Suprapubic skin (tissue), 4 donors: ENCODE data around the gene AKAP13. TPM values are rescaled to one million over a fixed set of nuclear protein-coding genes. Genes with fewer than 3 reads are reported as not detected.
"Not testable (repeated sequence)": the region's sequence is repeated elsewhere in the genome, so short reads cannot be mapped to it uniquely, and the experiment has no call there.

Experiments used
- DNase-seq, 2 donors: peaks; one replicate each; pipeline ENCODE4 v3.0.0-alpha.2; 2019; ENCODE audit warnings: low spot score in 2 of 2
- H3K27ac ChIP-seq: fragments of 200-600 bp; sonication (generic); one replicate; pipeline ENCODE4 v1.5.1; 2019
- H3K27me3 ChIP-seq: fragments of 200-600 bp; sonication (generic); one replicate; pipeline ENCODE4 v1.5.1; 2019
- H3K36me3 ChIP-seq: fragments of 200-600 bp; sonication (generic); one replicate; pipeline ENCODE4 v1.5.1; 2019
- H3K4me1 ChIP-seq: fragments of 200-600 bp; sonication (generic); one replicate; pipeline ENCODE4 v1.5.1; 2019
- H3K4me3 ChIP-seq: fragments of 200-600 bp; sonication (generic); one replicate; pipeline ENCODE4 v1.5.1; 2019; ENCODE audit warnings: mild to moderate bottlenecking
- H3K9me3 ChIP-seq: fragments of 200-600 bp; sonication (generic); one replicate; pipeline ENCODE4 v1.5.1; 2019
- CTCF ChIP-seq, 2 donors: fragments of 200-600 bp in 1 of 2; fragments of 450-650 bp in 1 of 2; sonication (generic) in 1 of 2; IDR thresholded peaks; one replicate each; pipeline ENCODE4 v1.5.1; 2016 to 2019; ENCODE audit warnings: antibody characterized with exemption in 2 of 2, mild to moderate bottlenecking in 1 of 2, moderate library complexity in 1 of 2
- EP300 ChIP-seq: sonication (generic); formaldehyde crosslinking; IDR thresholded peaks from one replicate; pipeline ENCODE4 v1.6.1; 2017; ENCODE audit warnings: antibody characterized with exemption
- POLR2A ChIP-seq, 2 donors: fragments of 450-650 bp; IDR thresholded peaks; one replicate each; pipeline ENCODE4 v1.6.1; 2017; ENCODE audit warnings: antibody characterized with exemption in 2 of 2, mild to moderate bottlenecking in 2 of 2, moderate library complexity in 2 of 2
- POLR2AphosphoS5 ChIP-seq, 3 donors: sonication (generic); formaldehyde crosslinking; IDR thresholded peaks; one replicate each; pipeline ENCODE4 v1.6.1; 2017; ENCODE audit warnings: antibody characterized with exemption in 3 of 3
- WGBS: methylation state at CpG from one replicate; pipeline ENCODE4 v1.1.5; 2018; 5-methylcytosine and 5-hydroxymethylcytosine counted together
- total RNA-seq, 4 donors: library from RNA; depleted of rRNA; stranded (reverse); fragments of >200 nt; gene quantifications; one replicate each; pipeline ENCODE4 v1.1.0, GENCODE V29; 2016

AKAP13 gene
- total RNA-seq, 4 donors from 2014 or later, result 124 to 249 (median 163) TPM

- TF ChIP-seq POLR2A (IDR thresholded peaks at IDR 0.05) (no peak), EP300 (no peak), CTCF (IDR thresholded peaks at IDR 0.05) (no peak), POLR2AphosphoS5 (IDR thresholded peaks at IDR 0.05) (no peak)
- H3K9me3 ChIP-seq, result no peaks in the 10 kb centered on the region
- 71% methylated on average over 4 of the region's 4 CpGs for WGBS
- H3K4me3 ChIP-seq, result no peak overlapping the region
- H3K27me3 ChIP-seq, result no peaks in the 10 kb centered on the region
- no peaks in the 10 kb centered on the region for H3K36me3 ChIP-seq
- H3K27ac ChIP-seq, result no peak overlapping the region
- peaks cover 82% of the 10 kb centered on the region for H3K4me1 ChIP-seq
- no peak for DNase-seq
Measured at GRCh38 chr15:85477730-85478129, 97.3 kb downstream of the AKAP13 start.

- no peak for DNase-seq
- TF ChIP-seq POLR2A (IDR thresholded peaks at IDR 0.05), result no peak
- no peak for TF ChIP-seq POLR2AphosphoS5 (IDR thresholded peaks at IDR 0.05)
- no peak for TF ChIP-seq CTCF (IDR thresholded peaks at IDR 0.05)
- no peak for TF ChIP-seq EP300
- H3K9me3 ChIP-seq, result no peaks in the 10 kb centered on the region
- H3K4me3 ChIP-seq, result no peak overlapping the region
- peaks cover 74% of the 10 kb centered on the region for H3K4me1 ChIP-seq
- no peaks in the 10 kb centered on the region for H3K27me3 ChIP-seq
- no peak overlapping the region for H3K27ac ChIP-seq
- 25% methylated on average over 4 of the region's 4 CpGs for WGBS
- no peaks in the 10 kb centered on the region for H3K36me3 ChIP-seq
Measured at GRCh38 chr15:85479071-85479647, 98.8 kb downstream of the AKAP13 start.

GRCh38 chr15:85480923-85481322, 100.5 kb downstream of the AKAP13 start:
- no peaks in the 10 kb centered on the region for H3K27me3 ChIP-seq
- H3K36me3 ChIP-seq, result no peaks in the 10 kb centered on the region
- 89% methylated on average over 6 of the region's 6 CpGs for WGBS
- DNase-seq, result no peak
- no peak overlapping the region for H3K4me3 ChIP-seq
- H3K27ac ChIP-seq, result no peak overlapping the region
- no peak for TF ChIP-seq POLR2A (IDR thresholded peaks at IDR 0.05)
- TF ChIP-seq EP300, result no peak
- no peak for TF ChIP-seq POLR2AphosphoS5 (IDR thresholded peaks at IDR 0.05)
- TF ChIP-seq CTCF (IDR thresholded peaks at IDR 0.05), result no peak
- H3K9me3 ChIP-seq, result no peaks in the 10 kb centered on the region
- H3K4me1 ChIP-seq, result peaks cover 66% of the 10 kb centered on the region

- H3K27ac ChIP-seq, H3K4me3 ChIP-seq, H3K36me3 ChIP-seq, H3K9me3 ChIP-seq, H3K27me3 ChIP-seq, DNase-seq: not testable (repeated sequence)
- H3K4me1 ChIP-seq, result peaks cover 65% of the 10 kb centered on the region
Measured at GRCh38 chr15:85481543-85481942, 101.1 kb downstream of the AKAP13 start.

- DNase-seq, result no peak
- H3K36me3 ChIP-seq, result peaks cover 5% of the 10 kb centered on the region
- H3K27ac ChIP-seq, result peak overlapping the region; percentile 33
- no peaks in the 10 kb centered on the region for H3K9me3 ChIP-seq
- no peak overlapping the region for H3K4me3 ChIP-seq
- H3K27me3 ChIP-seq, result no peaks in the 10 kb centered on the region
- WGBS, result 39% methylated on average over 6 of the region's 6 CpGs
- H3K4me1 ChIP-seq, result peaks cover 53% of the 10 kb centered on the region
- TF ChIP-seq CTCF (IDR thresholded peaks at IDR 0.05) (no peak), POLR2A (IDR thresholded peaks at IDR 0.05) (no peak)
Measured at GRCh38 chr15:85482894-85483293, 102.5 kb downstream of the AKAP13 start.

GRCh38 chr15:85483955-85484354, 103.6 kb downstream of the AKAP13 start:
- H3K27ac ChIP-seq, H3K27me3 ChIP-seq, DNase-seq, H3K9me3 ChIP-seq, H3K4me3 ChIP-seq, H3K36me3 ChIP-seq: not testable (repeated sequence)
- H3K4me1 ChIP-seq, result peaks cover 55% of the 10 kb centered on the region
- 65% methylated on average over 1 of the region's 1 CpG for WGBS

GRCh38 chr15:85484923-85485322, 104.5 kb downstream of the AKAP13 start:
- H3K27ac ChIP-seq, H3K9me3 ChIP-seq: not testable (repeated sequence)
- peaks cover 53% of the 10 kb centered on the region for H3K4me1 ChIP-seq

More at GRCh38 chr15:85484923-85485322, 104.5 kb downstream of the AKAP13 start:
- DNase-seq, H3K36me3 ChIP-seq, H3K27me3 ChIP-seq, H3K4me3 ChIP-seq: not testable (repeated sequence)
